HCT116 (cell line): ENCODE data around the gene AGFG2. TPM values are rescaled to one million over a fixed set of nuclear protein-coding genes. Genes with fewer than 3 reads are reported as not detected.

Experiments
- ATAC-seq: fragments of 200-7000 bp; cut with Tn5 transposase; 2 replicates; pipeline ENCODE4 v1.9.1; 2020; ENCODE audit warnings: mild to moderate bottlenecking, moderate library complexity
- BruUV-seq: library from RNA; stranded (reverse); fragments of 400-500 nt; replicated peaks from 2 replicates; lab custom pipeline; 2021; lab: Mats Ljungman, UMichigan
- CTCF ChIA-PET: fragments of 300-600 bp; sonication (Branson Sonifier 250); formaldehyde crosslinking; loops from one replicate; lab custom pipeline; 2021; ENCODE audit warnings: antibody characterized with exemption; lab: Charles Lee
- POLR2A ChIA-PET: fragments of 300-600, 350-600 bp; sonication (Branson Sonifier 250); formaldehyde crosslinking; loops from one replicate; lab custom pipeline; 2021; ENCODE audit warnings: antibody characterized with exemption; lab: Charles Lee
- RAD21 ChIA-PET, 2 experiments: fragments of 300-600 bp; sonication (Branson Sonifier 250); formaldehyde crosslinking; loops; one replicate each; lab custom pipeline; 2023; ENCODE audit warnings: low total read pairs in 2 of 2; ENCODE audit not compliant: uncharacterized antibody in 2 of 2, unreplicated experiment in 2 of 2, low non-redundant PET in 1 of 2; lab: Charles Lee
- DNase-seq: peaks from one replicate; pipeline ENCODE4 v3.0.0-alpha.2; 2010; ENCODE audit warnings: low read depth, low spot score
- H2AFZ ChIP-seq: fragments of 200-600 bp; shearing (Covaris generic), sonication (generic); 2 replicates; pipeline ENCODE4 v1.6.1; 2017; ENCODE audit warnings: low read depth, mixed run types, mixed read lengths, antibody characterized with exemption, low read length; ENCODE audit not compliant: poor library complexity, severe bottlenecking
- H3K27ac ChIP-seq: 2 replicates; pipeline ENCODE4 v1.5.1; 2012; ENCODE audit warnings: low read depth, low read length
- H3K27me3 ChIP-seq: fragments of 200-600 bp; sonication (generic); 2 replicates; pipeline ENCODE4 v1.6.1; 2016; ENCODE audit warnings: mixed run types, low read length, mixed read lengths; ENCODE audit not compliant: insufficient read depth
- H3K36me3 ChIP-seq, 2 experiments: fragments of 200-500 bp in 1 of 2; fragments of 200-600 bp in 1 of 2; sonication (Bioruptor generic) in 1 of 2; sonication (generic) in 1 of 2; 2 replicates each; pipeline versions ENCODE4 v1.5.1 to v1.6.1; 2014 to 2016; ENCODE audit warnings: low read length in 2 of 2, inconsistent platforms in 1 of 2, mixed read lengths in 1 of 2, mixed run types in 1 of 2; ENCODE audit not compliant: insufficient read depth in 2 of 2, control insufficient read depth in 1 of 2
- H3K4me1 ChIP-seq, 2 experiments: fragments of 200-600 bp in 1 of 2; sonication (generic) in 1 of 2; 2 replicates each; pipeline versions ENCODE4 v1.5.1 to v1.6.1; 2012 to 2017; ENCODE audit warnings: low read length in 2 of 2, inconsistent platforms in 1 of 2, mild to moderate bottlenecking in 1 of 2, mixed read lengths in 1 of 2, mixed run types in 1 of 2, moderate library complexity in 1 of 2; ENCODE audit not compliant: insufficient read depth in 2 of 2, control insufficient read depth in 1 of 2
- H3K4me2 ChIP-seq: fragments of 200-600 bp; sonication (generic); 2 replicates; pipeline ENCODE4 v1.6.1; 2017; ENCODE audit warnings: mixed run types, low read length, mixed read lengths
- H3K4me3 ChIP-seq, 2 experiments: fragments of 200-600 bp in 1 of 2; sonication (generic) in 1 of 2; replicated peaks in 1 of 2; 2 replicates each; pipeline ENCODE4 v1.5.1; 2011 to 2016; ENCODE audit warnings: low read length in 2 of 2, control low read depth in 1 of 2, low read depth in 1 of 2, mild to moderate bottlenecking in 1 of 2, mixed read lengths in 1 of 2, mixed run types in 1 of 2
- H3K79me2 ChIP-seq: fragments of 200-600 bp; sonication (generic); 2 replicates; pipeline ENCODE4 v1.6.1; 2017; ENCODE audit warnings: mild to moderate bottlenecking, mixed run types, low read length, moderate library complexity, mixed read lengths; ENCODE audit not compliant: insufficient read depth
- H3K9ac ChIP-seq: fragments of 200-600 bp; sonication (generic); 2 replicates; pipeline ENCODE4 v1.6.1; 2016; ENCODE audit warnings: low read length, mixed read lengths
- H3K9me2 ChIP-seq: fragments of 200-600 bp; sonication (generic), shearing (Covaris generic); 2 replicates; pipeline ENCODE4 v1.6.1; 2017; ENCODE audit warnings: mixed run types, mild to moderate bottlenecking, moderate library complexity; ENCODE audit not compliant: insufficient read depth
- H3K9me3 ChIP-seq, 2 experiments: fragments of 200-500 bp in 1 of 2; fragments of 200-600 bp in 1 of 2; sonication (Bioruptor generic) in 1 of 2; sonication (generic) in 1 of 2; 2 replicates each; pipeline ENCODE4 v1.6.1; 2014 to 2017; ENCODE audit warnings: low read length in 2 of 2, mixed read lengths in 2 of 2, inconsistent platforms in 1 of 2, low read depth in 1 of 2, mild to moderate bottlenecking in 1 of 2, mixed run types in 1 of 2, moderate library complexity in 1 of 2; ENCODE audit not compliant: control insufficient read depth in 1 of 2, insufficient read depth in 1 of 2
- H4K20me1 ChIP-seq: fragments of 200-600 bp; sonication (generic), shearing (Covaris generic); 2 replicates; pipeline ENCODE4 v1.6.1; 2017; ENCODE audit warnings: mixed run types, mild to moderate bottlenecking, moderate library complexity; ENCODE audit not compliant: insufficient read depth
- CBX3 ChIP-seq: IDR thresholded peaks from 2 replicates; pipeline ENCODE4 v1.6.1; 2012; ENCODE audit warnings: low read depth
- CEBPB ChIP-seq: IDR thresholded peaks from 2 replicates; pipeline ENCODE4 v1.6.1; 2012; ENCODE audit warnings: low read depth
- ELF1 ChIP-seq: IDR thresholded peaks from 2 replicates; pipeline ENCODE4 v1.6.1; 2012; ENCODE audit warnings: low read depth, borderline replicate concordance
- EZH2 ChIP-seq: fragments of 200-600 bp; sonication (generic); IDR thresholded peaks from 2 replicates; pipeline ENCODE4 v1.6.1; 2017; ENCODE audit warnings: antibody characterized with exemption, mixed run types
- FOSL1 ChIP-seq: IDR thresholded peaks from 2 replicates; pipeline ENCODE4 v1.6.1; 2012; ENCODE audit warnings: low read depth
- JUND ChIP-seq: IDR thresholded peaks from 2 replicates; pipeline ENCODE4 v1.6.1; 2012
- POLR2A ChIP-seq: IDR thresholded peaks from 2 replicates; pipeline ENCODE4 v1.7.0; 2011; ENCODE audit warnings: borderline replicate concordance; ENCODE audit not compliant: insufficient read depth, insufficient read length; ENCODE audit errors: extremely low read depth
- POLR2AphosphoS5 ChIP-seq: IDR thresholded peaks from 2 replicates; pipeline ENCODE4 v1.6.1; 2011; ENCODE audit warnings: mild to moderate bottlenecking, low read depth, low read length, moderate library complexity
- RAD21 ChIP-seq: IDR thresholded peaks from 2 replicates; pipeline ENCODE4 v1.6.1; 2012; ENCODE audit warnings: low read depth, mild to moderate bottlenecking
- SIN3A ChIP-seq: IDR thresholded peaks from 2 replicates; pipeline ENCODE4 v1.6.1; 2012; ENCODE audit warnings: low read depth
- TCF7L2 ChIP-seq: IDR thresholded peaks from 2 replicates; pipeline ENCODE4 v1.7.0; 2011; ENCODE audit warnings: borderline replicate concordance, inconsistent platforms; ENCODE audit not compliant: insufficient read depth, insufficient read length; ENCODE audit errors: extremely low read depth
- ZFX ChIP-seq: fragments of 450-650 bp; IDR thresholded peaks from 2 replicates; pipeline ENCODE4 v1.6.1; 2017
- intact Hi-C: fragments of 100-400 bp; cut with micrococcal nuclease; formaldehyde crosslinking; loops from 2 replicates; pipeline ENCODE4 v1.10.0; 2022
- total RNA-seq: library from RNA; stranded (reverse); gene quantifications from one replicate; pipeline ENCODE4 v1.2.1, GENCODE V29; 2021; ENCODE audit not compliant: unreplicated experiment
- TF ChIP-seq, protein P1 (sequence below): IDR thresholded peaks from 2 replicates; pipeline ENCODE4 v1.6.1; 2012
- TF ChIP-seq, protein P2 (sequence below): IDR thresholded peaks from 2 replicates; pipeline ENCODE4 v1.6.1; 2011; ENCODE audit warnings: mild to moderate bottlenecking, low read length, moderate library complexity; ENCODE audit not compliant: insufficient replicate concordance; ENCODE audit errors: extremely low read depth
- TF ChIP-seq, protein P3 (sequence below), 3 experiments: fragments of 200-600 bp in 1 of 3; sonication (generic) in 1 of 3; IDR thresholded peaks in 2 of 3; conservative IDR thresholded peaks in 1 of 3; 2 replicates each; pipeline ENCODE4 v1.5.1; 2012 to 2017; ENCODE audit warnings: low read depth in 2 of 3, low read length in 2 of 3, antibody characterized with exemption in 1 of 3, borderline replicate concordance in 1 of 3, control low read depth in 1 of 3, mild to moderate bottlenecking in 1 of 3, mixed read lengths in 1 of 3, mixed run types in 1 of 3, moderate library complexity in 1 of 3; ENCODE audit not compliant: insufficient read depth in 1 of 3
- TF ChIP-seq, protein P4 (sequence below): IDR thresholded peaks from 2 replicates; pipeline ENCODE4 v1.6.1; 2012

AGFG2 gene
- total RNA-seq, 1 experiment from 2014 or later = 14.0 TPM

DNA sequence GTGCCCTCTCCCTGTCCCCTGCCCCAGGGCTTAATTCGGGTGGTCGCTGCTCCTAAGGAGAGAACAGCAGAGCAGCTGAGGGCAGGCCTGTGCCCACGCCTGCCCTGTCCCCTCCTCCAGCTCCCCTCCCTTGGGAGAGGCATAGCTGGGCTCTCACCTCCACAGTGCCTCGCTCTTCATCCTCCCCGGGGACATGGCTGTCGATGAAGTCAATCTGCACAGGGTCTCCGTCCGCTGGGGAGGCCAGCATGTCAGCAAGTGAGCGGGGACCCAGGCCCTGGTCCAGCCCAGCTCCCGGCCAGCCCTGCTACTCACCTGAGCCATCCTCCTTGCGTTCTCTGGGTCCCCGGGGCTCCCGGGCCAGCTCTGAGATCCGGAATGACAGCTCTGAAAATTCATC, 38.5 kb downstream of the AGFG2 start (continued):
- TF ChIP-seq RAD21 (no peak), POLR2A (no peak), CBX3 (no peak), ZFX (no peak)

DNA sequence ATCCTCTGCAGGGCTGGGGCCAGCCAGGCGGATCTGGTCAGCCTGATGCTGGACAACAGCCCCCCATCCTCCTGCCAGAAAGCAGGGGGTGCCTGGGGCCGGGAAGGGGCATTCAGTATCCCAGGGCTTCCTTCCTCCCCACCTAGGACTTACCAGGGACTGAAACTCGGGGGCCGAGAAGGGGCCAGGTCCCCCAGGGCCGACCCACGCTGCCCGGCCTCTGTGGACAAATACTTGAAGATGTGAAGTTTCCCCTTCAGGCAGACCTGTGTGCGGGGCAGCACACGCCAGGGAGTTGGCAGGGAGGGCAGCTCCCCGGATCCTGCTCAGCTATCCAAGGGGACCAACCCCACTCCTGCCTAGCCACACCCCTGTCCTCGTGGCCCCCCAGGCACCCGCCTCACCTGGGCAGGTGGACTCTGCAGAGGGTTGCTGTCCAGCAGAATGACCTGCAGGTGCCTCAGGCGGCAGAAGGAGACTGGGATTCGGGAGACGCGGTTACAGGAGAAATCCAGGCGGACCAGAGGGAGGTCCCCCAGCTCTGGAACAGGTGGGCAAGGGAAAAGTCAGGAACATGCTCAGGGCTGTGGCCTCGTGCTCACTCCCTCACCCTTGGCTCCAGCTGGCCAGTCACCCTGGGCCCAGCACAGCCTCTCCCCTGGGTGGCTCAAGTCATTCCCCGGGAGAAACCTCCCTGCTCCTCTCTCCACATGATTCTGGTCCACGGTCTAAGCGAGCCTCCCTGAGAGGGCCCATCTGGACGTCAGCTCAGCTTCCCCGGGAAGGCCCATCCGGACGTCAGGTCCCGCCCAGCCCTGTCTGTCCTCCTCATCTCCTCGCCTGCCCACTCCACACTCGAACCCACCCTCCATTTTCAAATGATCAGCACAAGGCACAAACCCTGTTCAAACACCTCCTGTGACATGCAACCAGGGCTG, 39.5 kb downstream of the AGFG2 start:
- Histone ChIP-seq H2AFZ (no peak overlapping the region), H3K36me3 (peaks cover 9 to 10% of the 10 kb centered on the region in 2 experiments; a peak in 3 of 4 replicates), H4K20me1 (no peaks in the 10 kb centered on the region), H3K27ac (no peak overlapping the region), H3K79me2 (no peaks in the 10 kb centered on the region; the same call in 1 of the 2 replicates), H3K9me2 (no peaks in the 10 kb centered on the region), H3K27me3 (no peaks in the 10 kb centered on the region), H3K9me3 (no peaks in the 10 kb centered on the region), H3K4me2 (no peak overlapping the region), H3K4me1 (no peaks in the 10 kb centered on the region), H3K9ac (no peak overlapping the region), H3K4me3 (no peak overlapping the region)
- ChIA-PET RAD21 (no interaction called here), POLR2A (no interaction called here), CTCF (no interaction called here)
- no peak for DNase-seq
- intact Hi-C loops = no loop called here
- BruUV-seq = no TSS peak
- ATAC-seq = no peak
- TF ChIP-seq JUND (no peak), RAD21 (no peak), POLR2A (no peak), CEBPB (no peak), ELF1 (no peak), POLR2AphosphoS5 (no peak), SIN3A (no peak), EZH2 (no peak), TCF7L2 (no peak), CBX3 (no peak), FOSL1 (no peak)
- TF ChIP-seq, protein P1, sequence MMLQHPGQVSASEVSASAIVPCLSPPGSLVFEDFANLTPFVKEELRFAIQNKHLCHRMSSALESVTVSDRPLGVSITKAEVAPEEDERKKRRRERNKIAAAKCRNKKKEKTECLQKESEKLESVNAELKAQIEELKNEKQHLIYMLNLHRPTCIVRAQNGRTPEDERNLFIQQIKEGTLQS = no peak
- TF ChIP-seq, protein P2, sequence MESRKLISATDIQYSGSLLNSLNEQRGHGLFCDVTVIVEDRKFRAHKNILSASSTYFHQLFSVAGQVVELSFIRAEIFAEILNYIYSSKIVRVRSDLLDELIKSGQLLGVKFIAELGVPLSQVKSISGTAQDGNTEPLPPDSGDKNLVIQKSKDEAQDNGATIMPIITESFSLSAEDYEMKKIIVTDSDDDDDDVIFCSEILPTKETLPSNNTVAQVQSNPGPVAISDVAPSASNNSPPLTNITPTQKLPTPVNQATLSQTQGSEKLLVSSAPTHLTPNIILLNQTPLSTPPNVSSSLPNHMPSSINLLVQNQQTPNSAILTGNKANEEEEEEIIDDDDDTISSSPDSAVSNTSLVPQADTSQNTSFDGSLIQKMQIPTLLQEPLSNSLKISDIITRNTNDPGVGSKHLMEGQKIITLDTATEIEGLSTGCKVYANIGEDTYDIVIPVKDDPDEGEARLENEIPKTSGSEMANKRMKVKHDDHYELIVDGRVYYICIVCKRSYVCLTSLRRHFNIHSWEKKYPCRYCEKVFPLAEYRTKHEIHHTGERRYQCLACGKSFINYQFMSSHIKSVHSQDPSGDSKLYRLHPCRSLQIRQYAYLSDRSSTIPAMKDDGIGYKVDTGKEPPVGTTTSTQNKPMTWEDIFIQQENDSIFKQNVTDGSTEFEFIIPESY = no peak
- TF ChIP-seq, protein P3, sequence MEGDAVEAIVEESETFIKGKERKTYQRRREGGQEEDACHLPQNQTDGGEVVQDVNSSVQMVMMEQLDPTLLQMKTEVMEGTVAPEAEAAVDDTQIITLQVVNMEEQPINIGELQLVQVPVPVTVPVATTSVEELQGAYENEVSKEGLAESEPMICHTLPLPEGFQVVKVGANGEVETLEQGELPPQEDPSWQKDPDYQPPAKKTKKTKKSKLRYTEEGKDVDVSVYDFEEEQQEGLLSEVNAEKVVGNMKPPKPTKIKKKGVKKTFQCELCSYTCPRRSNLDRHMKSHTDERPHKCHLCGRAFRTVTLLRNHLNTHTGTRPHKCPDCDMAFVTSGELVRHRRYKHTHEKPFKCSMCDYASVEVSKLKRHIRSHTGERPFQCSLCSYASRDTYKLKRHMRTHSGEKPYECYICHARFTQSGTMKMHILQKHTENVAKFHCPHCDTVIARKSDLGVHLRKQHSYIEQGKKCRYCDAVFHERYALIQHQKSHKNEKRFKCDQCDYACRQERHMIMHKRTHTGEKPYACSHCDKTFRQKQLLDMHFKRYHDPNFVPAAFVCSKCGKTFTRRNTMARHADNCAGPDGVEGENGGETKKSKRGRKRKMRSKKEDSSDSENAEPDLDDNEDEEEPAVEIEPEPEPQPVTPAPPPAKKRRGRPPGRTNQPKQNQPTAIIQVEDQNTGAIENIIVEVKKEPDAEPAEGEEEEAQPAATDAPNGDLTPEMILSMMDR (IDR thresholded peaks at IDR 0.05 in 2 of 3, conservative IDR thresholded peaks at IDR 0.05 in 1 of 3; ENCODE audit: borderline replicate concordance in 1 of 3, insufficient read depth in 1 of 3, low read depth in 2 of 3, low read length in 2 of 3) = no peak
- TF ChIP-seq, protein P4, sequence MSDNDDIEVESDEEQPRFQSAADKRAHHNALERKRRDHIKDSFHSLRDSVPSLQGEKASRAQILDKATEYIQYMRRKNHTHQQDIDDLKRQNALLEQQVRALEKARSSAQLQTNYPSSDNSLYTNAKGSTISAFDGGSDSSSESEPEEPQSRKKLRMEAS = no peak
